K562 (cell line): ENCODE results near the gene DIPK1A. TPM values are rescaled to one million over a fixed set of nuclear protein-coding genes. Genes with fewer than 3 reads are reported as not detected.
A peak's percentile ranks its signal among the peaks of the same experiment; 100 is the strongest.

Experiments
- ATAC-seq: fragments of 200-7000 bp; cut with Tn5 transposase; 3 replicates; pipeline ENCODE4 v1.9.1; 2020; ENCODE audit warnings: moderate library complexity
- BruUV-seq: library from RNA; stranded (reverse); fragments of 400-500 nt; replicated peaks from 2 replicates; lab custom pipeline; 2021; lab: Mats Ljungman, UMichigan
- CTCF ChIA-PET: fragments of 300-600 bp; formaldehyde crosslinking; extraction: SDS; loops from one replicate; lab custom pipeline; 2021; ENCODE audit warnings: low intra/inter-chr PET ratio; lab: Yijun Ruan, JAX
- POLR2A ChIA-PET: fragments of 300-600, 350-650 bp; sonication (Branson Sonifier 250); formaldehyde crosslinking; extraction: SDS; loops from one replicate; lab custom pipeline; 2021; ENCODE audit warnings: antibody characterized with exemption, inconsistent platforms; lab: Yijun Ruan, JAX
- DNase-seq, 4 experiments: peaks; one replicate each; pipeline versions ENCODE4 v3.0.0 to v3.0.0-alpha.2; 2011 to 2018; ENCODE audit warnings: low spot score in 3 of 4, mixed read lengths in 3 of 4; ENCODE audit errors: extremely low read depth in 1 of 4
- FAIRE-seq: peaks from 2 replicates; lab custom pipeline; 2011; peaks lifted over from hg19 to GRCh38; lab: Jason Lieb, UNC
- H2AFZ ChIP-seq: 2 replicates; pipeline ENCODE4 v1.6.0; 2011; ENCODE audit warnings: low read depth, low read length, control low read depth, inconsistent platforms
- H3K27ac ChIP-seq: fragments of 200-600 bp; 3 replicates; pipeline ENCODE4 v1.8.0; 2011; ENCODE audit warnings: low read depth, mild to moderate bottlenecking, control low read depth, inconsistent platforms, low read length, moderate library complexity, mixed read lengths; ENCODE audit errors: extremely low read depth
- H3K27me3 ChIP-seq, 2 experiments: fragments of 300-600 bp in 1 of 2; 2 replicates in 1 of 2; 3 replicates in 1 of 2; pipeline versions ENCODE4 v1.6.0 to v1.8.0; 2011; ENCODE audit warnings: inconsistent platforms in 2 of 2, low read length in 2 of 2, mild to moderate bottlenecking in 1 of 2, mixed read lengths in 1 of 2, moderate library complexity in 1 of 2; ENCODE audit not compliant: control insufficient read depth in 2 of 2, insufficient read depth in 2 of 2
- H3K36me3 ChIP-seq: fragments of 300-600 bp; 3 replicates; pipeline ENCODE4 v1.8.0; 2011; ENCODE audit warnings: mild to moderate bottlenecking, low read length, inconsistent platforms; ENCODE audit not compliant: control insufficient read depth, insufficient read depth
- H3K4me1 ChIP-seq, 2 experiments: fragments of 200-600 bp in 1 of 2; replicated peaks in 1 of 2; 2 replicates in 1 of 2; 3 replicates in 1 of 2; pipeline versions ENCODE4 v1.5.1 to v1.8.0; 2011; ENCODE audit warnings: inconsistent platforms in 2 of 2, low read length in 2 of 2, mild to moderate bottlenecking in 1 of 2, mixed read lengths in 1 of 2, moderate library complexity in 1 of 2; ENCODE audit not compliant: control insufficient read depth in 2 of 2, insufficient read depth in 2 of 2
- H3K4me2 ChIP-seq: 2 replicates; pipeline ENCODE4 v1.6.1; 2011; ENCODE audit warnings: low read length, control low read depth, inconsistent platforms, mixed read lengths; ENCODE audit not compliant: insufficient read depth
- H3K4me3 ChIP-seq: fragments of 200-600 bp; sonication (generic), shearing (Covaris generic); 2 replicates; pipeline ENCODE4 v1.5.1; 2016; ENCODE audit warnings: control low read depth, inconsistent platforms
- H3K79me2 ChIP-seq: fragments of 200-600 bp; 3 replicates; pipeline ENCODE4 v1.8.0; 2011; ENCODE audit warnings: low read length, inconsistent platforms; ENCODE audit not compliant: control insufficient read depth, insufficient read depth
- H3K9ac ChIP-seq, 2 experiments: 2 replicates each; pipeline versions ENCODE4 v1.6.0 to v1.6.1; 2011; ENCODE audit warnings: low read depth in 2 of 2, low read length in 2 of 2, control low read depth in 1 of 2, inconsistent platforms in 1 of 2, mild to moderate bottlenecking in 1 of 2, mixed read lengths in 1 of 2; ENCODE audit not compliant: insufficient read depth in 1 of 2
- H3K9me1 ChIP-seq: one replicate; pipeline ENCODE4 v1.6.0; 2011; ENCODE audit warnings: inconsistent platforms, mild to moderate bottlenecking, low read length, moderate library complexity; ENCODE audit not compliant: control insufficient read depth, insufficient read depth
- H3K9me3 ChIP-seq: replicated peaks from 2 replicates; pipeline ENCODE4 v1.5.1; 2011; ENCODE audit warnings: low read depth, low read length, inconsistent platforms; ENCODE audit not compliant: control insufficient read depth, insufficient read depth
- H4K20me1 ChIP-seq: replicated peaks from 2 replicates; pipeline ENCODE4 v1.6.1; 2011; ENCODE audit warnings: low read length, inconsistent platforms, mixed read lengths; ENCODE audit not compliant: control insufficient read depth, insufficient read depth
- ARNT ChIP-seq, 2 experiments: fragments of 450-650 bp; IDR thresholded peaks; 2 replicates each; pipeline ENCODE4 v1.6.1; 2016; ENCODE audit warnings: mild to moderate bottlenecking in 1 of 2
- CAMTA2 ChIP-seq: fragments of 250-450 bp; sonication (Bioruptor Pico); conservative IDR thresholded peaks from 2 replicates; pipeline ENCODE4 v1.5.1; 2022
- CCNT2 ChIP-seq: IDR thresholded peaks from 2 replicates; pipeline ENCODE4 v1.6.1; 2011; ENCODE audit warnings: borderline replicate concordance, low read depth, mild to moderate bottlenecking, moderate library complexity, mixed read lengths, low read length; ENCODE audit not compliant: insufficient read length; ENCODE audit errors: extremely low read depth
- NRF1 ChIP-seq, 2 experiments: fragments of 450-650 bp; IDR thresholded peaks in 1 of 2; conservative IDR thresholded peaks in 1 of 2; 2 replicates each; pipeline ENCODE4 v1.6.1; 2014; ENCODE audit warnings: mild to moderate bottlenecking in 2 of 2
- ZBTB11 ChIP-seq, 3 experiments: fragments of 200-800 bp in 1 of 3; fragments of 250-450 bp in 1 of 3; fragments of 450-650 bp in 1 of 3; sonication (Bioruptor Pico) in 1 of 3; sonication (Bioruptor generic) in 1 of 3; formaldehyde crosslinking in 1 of 3; IDR thresholded peaks; 2 replicates each; pipeline versions ENCODE4 v1.6.1 to v1.8.0; 2016 to 2022; ENCODE audit warnings: mild to moderate bottlenecking in 2 of 3, missing genetic modification characterization in 2 of 3, missing compliant biosample characterization in 1 of 3, moderate library complexity in 1 of 3
- ZC3H8 ChIP-seq: fragments of 450-650 bp; IDR thresholded peaks from 2 replicates; pipeline ENCODE4 v1.6.1; 2017
- ZNF668 ChIP-seq: fragments of 250-450 bp; sonication (Bioruptor Pico); IDR thresholded peaks from 2 replicates; pipeline ENCODE4 v1.8.0; 2022; ENCODE audit warnings: mild to moderate bottlenecking, inconsistent platforms
- ZNF76 ChIP-seq: fragments of 250-450 bp; sonication (Bioruptor Pico); IDR thresholded peaks from 2 replicates; pipeline ENCODE4 v1.4.0; 2020; ENCODE audit warnings: mild to moderate bottlenecking, moderate library complexity, borderline replicate concordance
- ZSCAN29 ChIP-seq: fragments of 450-650 bp; IDR thresholded peaks from 2 replicates; pipeline ENCODE4 v1.6.1; 2017
- WGBS: fragments of 100-300 bp; shearing (Covaris generic); methylation state at CpG from one replicate; pipeline ENCODE4 v1.1.6; 2016; ENCODE audit warnings: low coverage, mixed read lengths; ENCODE audit not compliant: insufficient coverage; ENCODE audit errors: missing lambda C conversion rate; 5-methylcytosine and 5-hydroxymethylcytosine counted together
- in situ Hi-C: fragments of 300-500 bp; cut with MboI; formaldehyde crosslinking; loops from 4 replicates; pipeline ENCODE4 v1.15.0; 2018; ENCODE audit warnings: inconsistent platforms, mixed read lengths
- intact Hi-C: fragments of 100-400 bp; cut with micrococcal nuclease; formaldehyde crosslinking; loops from 2 replicates; pipeline ENCODE4 v1.14.2; 2022
- polyA plus RNA-seq, 8 experiments: library from polyadenylated mRNA; depleted of rRNA in 4 of 8; stranded (reverse) in 5 of 8; unstranded in 3 of 8; fragments of >200 nt; fragmentation: Nextera tagmentation in 2 of 8; fragmentation: Illumina TruSeq in 1 of 8; extraction: Ambion mirVana in 2 of 8; extraction: Trizol in 1 of 8; gene quantifications; 2 replicates each; pipeline versions ENCODE4 v1.2.1 to v1.2.3, GENCODE V29; 2011 to 2014; ENCODE audit warnings: inconsistent platforms in 1 of 8, missing spikeins in 1 of 8
- total RNA-seq, 7 experiments: library from RNA; depleted of rRNA in 6 of 7; stranded (reverse); fragments of >200 nt in 6 of 7; fragmentation: Illumina TruSeq in 2 of 7; extraction: Trizol in 2 of 7; gene quantifications; 2 replicates each; pipeline versions ENCODE4 v1.2.1 to v1.2.3, GENCODE V29; 2011 to 2021; ENCODE audit warnings: low replicate concordance in 1 of 7
- TF ChIP-seq, protein P1 (sequence below): fragments of 450-650 bp; IDR thresholded peaks from 2 replicates; pipeline ENCODE4 v1.6.1; 2014; ENCODE audit warnings: low read depth, mild to moderate bottlenecking, moderate library complexity, borderline replicate concordance
- TF ChIP-seq, protein P2 (sequence below), 2 experiments: fragments of 200-800 bp in 1 of 2; sonication (Bioruptor generic) in 1 of 2; sonication (generic) in 1 of 2; formaldehyde crosslinking in 1 of 2; IDR thresholded peaks in 1 of 2; conservative IDR thresholded peaks in 1 of 2; 2 replicates each; pipeline versions ENCODE4 v1.5.0 to v1.6.1; 2016 to 2020; ENCODE audit warnings: missing compliant biosample characterization in 1 of 2, missing genetic modification characterization in 1 of 2, missing genetic modification reagents in 1 of 2

The DIPK1A gene
- total and polyA plus RNA-seq, 9 of the 15 experiments (the other 6 are each of a cell fraction or from before 2014, with no cell fraction given) = 0.54 to 2.5 (median 1.3) TPM

DNA sequence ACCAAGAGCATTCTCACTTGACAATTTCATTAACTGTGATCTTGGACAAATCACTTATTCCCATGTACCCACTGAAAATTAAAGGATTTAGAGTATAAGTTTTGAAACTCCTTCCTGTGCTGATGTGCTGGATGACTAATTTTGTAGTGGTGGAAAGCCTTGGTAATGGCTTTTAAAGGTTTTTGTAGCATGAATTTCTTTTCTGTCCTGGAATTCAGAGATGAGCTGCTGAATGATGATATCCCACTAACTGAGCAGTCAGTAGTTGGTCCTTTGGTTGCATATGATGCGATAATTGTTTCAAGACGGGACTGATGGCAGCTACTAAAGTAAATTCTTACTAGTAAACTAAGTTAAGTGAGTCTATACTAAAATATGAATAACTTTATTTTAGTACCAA lies 124.2 kb downstream of the DIPK1A start:
- H3K27ac ChIP-seq = no peak overlapping the region
- peaks cover 5% of the 10 kb centered on the region for H3K9me1 ChIP-seq
- no peak overlapping the region for H3K4me3 ChIP-seq
- peaks cover 60% of the 10 kb centered on the region for H4K20me1 ChIP-seq
- H3K9ac ChIP-seq = peak overlapping the region in 1 of 2 experiments; percentile 1; a peak in 1 of 4 replicates
- H3K4me1 ChIP-seq = peaks cover 6 to 18% of the 10 kb centered on the region in 2 experiments; a peak in 3 of 5 replicates
- FAIRE-seq (no peak), ATAC-seq (no peak), DNase-seq (no peak)
- intact Hi-C loops (loop anchor here (10.0 kb wide), 1 partner anchor 522 kb away; no protein-coding TSS in a partner anchor), in situ Hi-C loops (no loop called here)
- no peak overlapping the region for H3K4me2 ChIP-seq
- CTCF ChIA-PET = no interaction called here
- no peaks in the 10 kb centered on the region for H3K27me3 ChIP-seq
- H3K9me3 ChIP-seq = no peaks in the 10 kb centered on the region
- H3K79me2 ChIP-seq = peaks cover 87% of the 10 kb centered on the region
- H3K36me3 ChIP-seq = peaks cover 98% of the 10 kb centered on the region
- 88% methylated on average over 2 of the region's 2 CpGs for WGBS
- POLR2A ChIA-PET = interaction anchor here (1.2 to 1.5 kb wide), 3 partner anchors 9 to 21 kb away, joined by 4 to 8 read pairs (median 4); no protein-coding TSS in a partner anchor
- no peak overlapping the region for H2AFZ ChIP-seq
- TF ChIP-seq ZBTB11 (CRISPR knock-in tag; IDR thresholded peaks at IDR 0.05) (no peak), ZSCAN29 (no peak), CCNT2 (no peak), ZNF76 (CRISPR knock-in tag) (no peak), CAMTA2 (CRISPR knock-in tag) (no peak), NRF1 (conservative IDR thresholded peaks at IDR 0.05 in 1 of 2, IDR thresholded peaks at IDR 0.05 in 1 of 2) (no peak), ZC3H8 (no peak), ZNF668 (CRISPR knock-in tag) (no peak), ARNT (IDR thresholded peaks at IDR 0.05) (no peak)
- TF ChIP-seq, protein P1, sequence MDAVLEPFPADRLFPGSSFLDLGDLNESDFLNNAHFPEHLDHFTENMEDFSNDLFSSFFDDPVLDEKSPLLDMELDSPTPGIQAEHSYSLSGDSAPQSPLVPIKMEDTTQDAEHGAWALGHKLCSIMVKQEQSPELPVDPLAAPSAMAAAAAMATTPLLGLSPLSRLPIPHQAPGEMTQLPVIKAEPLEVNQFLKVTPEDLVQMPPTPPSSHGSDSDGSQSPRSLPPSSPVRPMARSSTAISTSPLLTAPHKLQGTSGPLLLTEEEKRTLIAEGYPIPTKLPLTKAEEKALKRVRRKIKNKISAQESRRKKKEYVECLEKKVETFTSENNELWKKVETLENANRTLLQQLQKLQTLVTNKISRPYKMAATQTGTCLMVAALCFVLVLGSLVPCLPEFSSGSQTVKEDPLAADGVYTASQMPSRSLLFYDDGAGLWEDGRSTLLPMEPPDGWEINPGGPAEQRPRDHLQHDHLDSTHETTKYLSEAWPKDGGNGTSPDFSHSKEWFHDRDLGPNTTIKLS = no peak
- TF ChIP-seq, protein P2, sequence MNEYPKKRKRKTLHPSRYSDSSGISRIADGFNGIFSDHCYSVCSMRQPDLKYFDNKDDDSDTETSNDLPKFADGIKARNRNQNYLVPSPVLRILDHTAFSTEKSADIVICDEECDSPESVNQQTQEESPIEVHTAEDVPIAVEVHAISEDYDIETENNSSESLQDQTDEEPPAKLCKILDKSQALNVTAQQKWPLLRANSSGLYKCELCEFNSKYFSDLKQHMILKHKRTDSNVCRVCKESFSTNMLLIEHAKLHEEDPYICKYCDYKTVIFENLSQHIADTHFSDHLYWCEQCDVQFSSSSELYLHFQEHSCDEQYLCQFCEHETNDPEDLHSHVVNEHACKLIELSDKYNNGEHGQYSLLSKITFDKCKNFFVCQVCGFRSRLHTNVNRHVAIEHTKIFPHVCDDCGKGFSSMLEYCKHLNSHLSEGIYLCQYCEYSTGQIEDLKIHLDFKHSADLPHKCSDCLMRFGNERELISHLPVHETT (CRISPR knock-in tag; conservative IDR thresholded peaks at IDR 0.05 in 1 of 2, IDR thresholded peaks at IDR 0.05 in 1 of 2) = no peak
- no TSS peak for BruUV-seq
